GM21717 (cell line): ENCODE results near the gene MRPS12.

Source experiments
- ATAC-seq: cut with Tn5 transposase; IDR thresholded peaks from one replicate; pipeline ENCODE4 v1.9.1; 2021; ENCODE audit warnings: mild to moderate bottlenecking, moderate library complexity; ENCODE audit not compliant: unreplicated experiment

MRPS12 gene

DNA sequence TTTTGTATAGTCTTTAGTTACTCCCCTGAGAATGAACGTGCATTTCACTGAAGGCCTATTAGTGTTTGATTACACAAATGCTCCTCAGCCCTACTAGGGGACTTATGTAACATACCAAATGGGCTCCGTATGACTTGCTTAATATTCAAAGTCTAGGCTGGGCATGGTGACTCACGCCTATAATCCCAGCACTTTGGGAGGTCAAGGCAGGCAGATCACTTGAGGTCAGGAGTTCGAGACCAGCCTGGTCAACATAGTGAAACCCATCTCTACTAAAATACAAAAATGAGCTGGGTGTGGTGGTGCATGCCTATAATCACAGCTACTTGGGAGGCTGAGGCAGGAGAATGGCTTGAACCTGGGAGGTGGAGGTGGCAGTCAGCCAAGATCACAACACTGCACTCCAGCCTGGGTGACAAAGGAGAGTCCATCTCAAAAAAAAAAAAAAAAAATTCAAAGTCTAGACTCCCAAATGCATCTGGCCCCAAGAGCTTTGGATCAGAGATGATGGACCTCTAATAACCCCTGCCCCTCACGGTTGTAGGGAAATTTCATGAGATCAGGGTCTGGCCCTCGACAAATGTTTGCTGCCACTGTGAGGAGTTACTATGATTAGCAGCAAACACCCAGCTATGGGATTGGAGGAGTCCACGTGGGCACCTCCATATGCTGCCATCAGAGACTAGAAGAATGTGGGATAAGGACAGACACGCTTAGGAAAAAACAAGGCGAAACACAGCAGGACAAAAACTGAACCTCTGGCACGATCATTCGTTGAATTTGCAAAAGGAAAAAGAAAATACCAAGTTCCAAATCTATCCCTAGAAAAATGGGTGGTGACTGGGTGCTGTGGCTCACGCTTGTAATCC is 40.2 kb downstream of the MRPS12 start:
- ATAC-seq: no peak

DNA sequence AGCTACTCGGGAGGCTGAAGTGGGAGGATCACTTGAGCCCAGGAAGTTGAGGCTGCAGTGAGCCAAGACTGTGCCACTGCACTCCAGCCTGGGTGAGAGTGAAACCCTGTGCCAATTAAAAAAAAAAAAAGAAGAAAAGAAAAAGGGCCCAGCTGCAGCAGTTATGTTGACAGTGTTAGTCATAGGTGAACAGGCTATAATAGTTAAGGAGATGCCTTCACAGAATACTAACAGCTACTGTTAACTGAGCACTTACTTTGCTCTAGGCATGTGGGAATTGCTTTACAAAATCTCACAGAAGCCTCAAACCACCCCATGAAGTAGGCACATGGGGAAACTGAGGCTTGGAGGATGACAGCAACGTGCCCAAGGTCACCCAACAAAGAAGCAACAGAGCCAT is 40.9 kb downstream of the MRPS12 start:
- ATAC-seq: no peak

DNA sequence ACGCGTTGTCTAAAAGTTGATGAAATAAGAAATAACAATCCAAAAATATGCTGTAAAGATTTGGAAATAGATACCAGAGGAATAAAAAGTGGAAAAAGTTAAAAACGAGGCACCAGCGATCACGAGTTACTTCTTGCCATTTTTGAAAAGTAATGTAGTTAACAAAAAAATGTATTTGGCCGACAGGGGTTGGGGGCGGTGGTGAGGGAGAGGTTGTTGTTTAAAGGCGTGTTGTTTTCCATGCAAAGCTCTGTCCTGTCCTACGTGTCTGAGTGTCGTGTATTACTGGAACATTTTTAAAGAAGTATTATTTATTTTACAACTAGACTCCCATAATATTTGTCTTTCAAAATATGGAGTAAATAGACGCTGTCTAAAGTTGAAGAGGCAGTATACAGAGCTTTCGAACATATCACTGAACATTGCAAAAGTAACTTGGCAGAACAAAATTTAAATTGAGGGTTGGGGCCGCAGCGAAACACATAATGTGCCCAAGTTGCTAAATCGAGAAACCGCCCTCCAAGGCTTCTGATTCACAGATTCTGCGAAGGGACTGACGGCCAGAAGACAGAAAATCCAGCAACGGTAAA is 44.0 kb downstream of the MRPS12 start:
- ATAC-seq: no peak

DNA sequence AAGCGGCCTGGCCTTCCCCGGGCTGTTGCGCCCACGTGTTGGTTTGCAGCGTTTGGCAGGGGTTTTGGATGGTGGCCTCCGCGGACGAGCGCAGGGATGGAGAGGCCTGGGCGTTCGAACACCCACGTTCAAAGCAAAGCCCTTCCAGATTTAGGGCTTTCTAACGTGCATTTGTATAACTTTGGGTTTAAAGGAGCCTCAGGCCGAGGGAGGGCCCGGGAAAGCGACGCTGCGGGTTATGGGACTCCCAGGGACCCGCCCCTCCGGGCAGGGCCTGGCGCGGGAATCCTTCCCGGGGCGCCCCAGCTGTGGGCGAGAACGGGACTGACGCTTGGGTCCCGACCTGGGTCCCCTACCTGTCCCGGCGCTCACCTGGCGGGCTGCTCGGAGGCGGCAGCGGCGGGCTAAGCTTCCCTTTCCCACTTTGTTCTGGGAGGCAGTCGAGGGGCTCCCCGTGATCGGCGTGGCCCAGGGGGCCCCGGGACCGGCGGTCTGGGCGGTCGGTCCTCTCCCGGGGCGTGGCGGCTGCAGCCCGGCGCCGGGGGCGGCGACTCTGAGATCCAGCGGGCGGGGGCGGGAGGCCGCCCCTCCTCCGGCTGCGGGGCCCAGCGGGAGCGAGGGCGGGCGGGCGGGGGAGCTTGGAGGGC is 44.6 kb downstream of the MRPS12 start, which contains the start of gene FBXO17:
TSS of gene FBXO17 (minus strand) at position 529 of the 647 bp plus-strand sequence. CDS start 25,423 bp downstream, outside the sequence.
- ATAC-seq: no peak

DNA sequence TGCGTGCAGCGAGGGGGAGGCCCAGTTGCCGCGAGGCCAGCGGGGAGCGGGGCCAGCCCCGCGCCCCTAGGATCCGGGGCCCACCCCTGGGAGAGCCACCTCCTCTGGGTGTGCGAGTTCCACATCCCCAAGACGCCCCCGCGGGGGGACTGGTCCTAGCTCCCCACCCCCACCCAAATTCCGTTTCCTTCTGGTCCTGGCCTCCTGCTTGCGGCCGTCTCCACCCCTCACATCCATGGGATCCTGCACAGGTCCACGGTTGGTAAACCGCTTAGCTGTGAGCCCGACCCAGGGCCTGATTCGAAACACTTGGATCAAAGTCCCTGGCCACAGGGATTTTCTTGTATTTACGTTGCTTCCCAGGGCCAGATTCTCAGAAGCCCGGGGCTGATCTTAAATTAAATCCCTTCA is 45.1 kb downstream of the MRPS12 start:
- ATAC-seq: no peak

DNA sequence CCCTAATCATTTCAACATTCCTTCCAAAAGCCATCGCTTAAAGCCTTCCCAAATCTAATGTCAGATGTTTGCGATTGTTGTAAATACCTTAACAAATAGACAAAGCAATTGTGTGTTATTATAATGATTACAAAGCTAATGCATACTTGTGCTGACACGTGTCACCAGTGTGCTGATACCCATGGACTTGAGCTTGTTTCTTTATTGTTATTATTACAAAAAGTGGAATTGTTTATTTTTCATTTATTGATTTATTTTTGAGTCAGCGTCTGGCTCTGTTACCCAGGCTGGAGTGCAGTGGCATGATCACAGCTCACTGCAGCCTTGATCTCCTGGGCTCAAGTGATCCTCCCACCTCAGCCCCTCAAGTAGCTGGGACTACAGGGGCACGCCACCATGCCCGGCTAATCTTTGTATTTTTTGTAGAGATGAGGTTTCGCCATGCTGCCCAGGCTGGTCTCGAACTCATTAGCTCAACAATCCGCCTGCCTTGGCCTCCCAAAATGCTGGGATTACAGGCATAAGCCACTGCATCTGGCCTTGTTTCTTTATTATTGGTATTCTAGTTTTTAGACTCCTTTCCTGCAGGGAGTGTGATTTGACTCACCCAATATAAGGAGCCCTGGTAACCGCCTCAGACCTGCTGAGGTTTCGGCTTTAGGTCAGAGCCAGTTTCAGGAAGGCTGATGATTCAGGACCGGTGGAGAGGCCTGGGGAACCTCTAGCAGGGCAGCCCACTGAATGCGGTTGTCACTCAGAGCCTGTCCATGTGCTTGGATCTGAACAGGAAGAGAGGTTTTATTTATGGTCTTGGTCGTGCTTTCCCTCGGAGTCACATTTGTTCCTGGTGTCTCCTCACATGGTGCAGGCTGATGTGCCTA is 46.9 kb downstream of the MRPS12 start:
- ATAC-seq: peak; percentile 66

DNA sequence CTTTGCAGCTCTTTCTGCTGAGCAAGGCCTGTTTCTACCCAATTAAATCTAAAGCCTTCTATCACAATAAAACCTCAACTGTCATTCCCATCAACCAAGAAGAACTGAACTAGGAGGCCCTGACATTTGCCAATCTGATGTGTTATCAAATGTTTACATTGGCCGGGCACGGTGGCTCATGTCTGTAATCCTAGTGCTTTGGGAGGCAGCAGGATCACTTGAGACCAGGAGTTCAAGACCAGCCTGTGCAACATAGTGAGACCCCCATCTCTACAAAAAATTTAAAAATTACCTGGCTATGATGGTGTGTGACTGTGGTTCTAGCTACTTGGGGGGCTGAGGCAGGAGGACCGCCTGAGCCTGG is 47.6 kb downstream of the MRPS12 start:
- no peak for ATAC-seq

DNA sequence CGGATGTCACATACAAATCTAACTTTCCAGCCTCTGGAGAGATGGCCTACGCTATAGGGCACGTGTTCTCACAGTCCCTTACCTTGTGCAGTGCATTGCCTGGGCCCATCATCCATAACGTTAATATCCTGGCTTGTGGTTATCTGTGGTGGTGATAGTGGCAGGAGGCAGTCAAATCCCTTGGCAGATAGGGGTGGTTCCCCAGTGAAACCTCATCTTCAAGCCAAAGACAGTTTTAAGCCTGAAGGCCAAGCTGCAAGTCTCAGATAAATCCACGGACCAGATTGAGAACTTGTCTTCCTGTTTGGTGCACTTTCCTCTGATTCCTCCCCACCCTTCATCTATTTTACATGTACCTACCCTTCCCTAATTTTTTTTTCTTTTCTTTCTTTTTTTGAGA is 49.1 kb downstream of the MRPS12 start:
- no peak for ATAC-seq

DNA sequence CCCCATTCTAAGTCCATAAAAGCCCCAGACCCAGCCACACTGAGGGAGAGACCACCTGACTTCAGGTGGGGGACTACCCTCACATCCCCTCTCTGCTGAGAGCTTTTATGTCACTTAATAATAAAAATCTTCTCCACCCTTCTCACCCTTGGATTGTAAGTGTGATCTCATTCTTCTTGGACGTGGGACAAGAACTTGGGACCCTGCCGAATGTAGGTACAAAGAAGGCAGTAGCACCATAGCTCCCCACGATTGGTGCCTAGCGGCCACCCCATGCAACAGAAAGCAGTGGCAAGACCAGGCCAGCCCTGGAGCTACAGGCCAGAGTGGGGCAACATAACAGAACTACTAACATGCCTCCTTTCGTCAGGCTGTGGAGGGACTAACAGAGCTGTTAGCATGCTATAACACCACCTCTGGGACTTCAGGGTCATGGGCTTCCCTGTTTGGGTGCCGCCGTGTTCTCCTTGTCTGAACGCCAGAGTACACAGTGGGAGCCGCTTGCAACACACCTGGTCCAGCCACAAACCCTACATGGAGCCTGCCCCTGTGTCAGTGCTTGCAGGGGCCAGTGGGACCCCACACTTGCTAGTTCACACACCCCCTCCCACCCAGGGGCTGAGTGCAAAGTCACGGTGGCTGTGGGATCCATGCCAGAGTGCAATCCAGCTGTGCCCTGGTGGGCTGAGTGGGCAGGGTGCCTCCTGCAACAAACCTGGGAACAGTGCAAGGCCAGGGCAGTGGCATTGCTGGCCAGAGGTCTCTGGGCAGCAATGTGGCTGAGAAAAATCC is 50.0 kb downstream of the MRPS12 start:
- ATAC-seq: no peak
